HepG2 (cell line): ENCODE data around the gene P4HB. TPM values are rescaled to one million over a fixed set of nuclear protein-coding genes. Genes with fewer than 3 reads are reported as not detected.

ENCODE experiments used
- ARID3A ChIP-seq: IDR thresholded peaks from 2 replicates; pipeline ENCODE4 v1.6.1; 2012; ENCODE audit warnings: low read depth, low read length, improper control_type of control experiment
- CENPBD1 ChIP-seq: sonication (generic); formaldehyde crosslinking; IDR thresholded peaks from 2 replicates; pipeline ENCODE4 v1.8.0; 2022; ENCODE audit warnings: missing genetic modification reagents, low read depth, mild to moderate bottlenecking, borderline replicate concordance
- EED ChIP-seq: sonication (generic); formaldehyde crosslinking; IDR thresholded peaks from 2 replicates; pipeline ENCODE4 v1.5.0; 2020; ENCODE audit warnings: mild to moderate bottlenecking, missing genetic modification reagents
- FOSL2 ChIP-seq: sonication (generic); formaldehyde crosslinking; IDR thresholded peaks from 2 replicates; pipeline ENCODE4 v1.4.0; 2020; ENCODE audit warnings: missing genetic modification reagents
- GMEB1 ChIP-seq: sonication (generic); formaldehyde crosslinking; IDR thresholded peaks from 2 replicates; pipeline ENCODE4 v1.5.1; 2020; ENCODE audit warnings: missing genetic modification reagents, mild to moderate bottlenecking, borderline replicate concordance
- KAT2B ChIP-seq: fragments of 150-350 bp; IDR thresholded peaks from 2 replicates; pipeline ENCODE4 v1.6.1; 2014; ENCODE audit warnings: low read depth, low read length, borderline replicate concordance
- MAFK ChIP-seq, 2 experiments: IDR thresholded peaks in 1 of 2; conservative IDR thresholded peaks in 1 of 2; 2 replicates each; pipeline ENCODE4 v1.6.1; 2011; ENCODE audit warnings: improper control_type of control experiment in 2 of 2, low read length in 2 of 2
- MAX ChIP-seq: IDR thresholded peaks from 2 replicates; pipeline ENCODE4 v1.6.1; 2012; ENCODE audit warnings: inconsistent platforms
- MZF1 ChIP-seq: sonication (generic); formaldehyde crosslinking; IDR thresholded peaks from 2 replicates; pipeline ENCODE4 v1.8.1; 2023; ENCODE audit warnings: mild to moderate bottlenecking, missing genetic modification reagents, borderline replicate concordance
- NR2F6 ChIP-seq, 2 experiments: IDR thresholded peaks; 2 replicates each; pipeline ENCODE4 v1.6.1; 2016; ENCODE audit warnings: antibody characterized with exemption in 1 of 2, mild to moderate bottlenecking in 1 of 2
- SATB2 ChIP-seq: sonication (generic); formaldehyde crosslinking; IDR thresholded peaks from 2 replicates; pipeline ENCODE4 v1.5.0; 2020; ENCODE audit warnings: missing genetic modification reagents
- SETDB1 ChIP-seq: sonication (generic); formaldehyde crosslinking; IDR thresholded peaks from 2 replicates; pipeline ENCODE4 v1.5.1; 2020; ENCODE audit warnings: missing genetic modification reagents, mild to moderate bottlenecking, borderline replicate concordance
- STAT6 ChIP-seq: sonication (generic); formaldehyde crosslinking; IDR thresholded peaks from 2 replicates; pipeline ENCODE4 v1.4.0; 2020; ENCODE audit warnings: missing genetic modification reagents, mild to moderate bottlenecking, borderline replicate concordance
- SUZ12 ChIP-seq: fragments of 150-350 bp; IDR thresholded peaks from 2 replicates; pipeline ENCODE4 v1.6.1; 2014; ENCODE audit warnings: low read depth, low read length
- TFAP4 ChIP-seq: sonication (generic); IDR thresholded peaks from 2 replicates; pipeline ENCODE4 v1.6.1; 2016; ENCODE audit warnings: low read depth, borderline replicate concordance
- ZBTB1 ChIP-seq: sonication (generic); formaldehyde crosslinking; IDR thresholded peaks from 2 replicates; pipeline ENCODE4 v1.4.0; 2020; ENCODE audit warnings: missing genetic modification reagents, borderline replicate concordance
- ZFP82 ChIP-seq: sonication (generic); formaldehyde crosslinking; IDR thresholded peaks from 2 replicates; pipeline ENCODE4 v1.5.1; 2020; ENCODE audit warnings: mild to moderate bottlenecking, missing genetic modification reagents, borderline replicate concordance
- ZNF317 ChIP-seq: sonication (generic); formaldehyde crosslinking; IDR thresholded peaks from 2 replicates; pipeline ENCODE4 v1.5.0; 2020; ENCODE audit warnings: mild to moderate bottlenecking, missing genetic modification reagents
- ZNF333 ChIP-seq: sonication (generic); formaldehyde crosslinking; IDR thresholded peaks from 2 replicates; pipeline ENCODE4 v1.4.0; 2020; ENCODE audit warnings: mild to moderate bottlenecking, missing genetic modification reagents, borderline replicate concordance
- ZNF615 ChIP-seq: sonication (generic); formaldehyde crosslinking; IDR thresholded peaks from 2 replicates; pipeline ENCODE4 v1.5.0; 2020; ENCODE audit warnings: mild to moderate bottlenecking, missing genetic modification reagents, borderline replicate concordance
- ZNF841 ChIP-seq: sonication (generic); formaldehyde crosslinking; IDR thresholded peaks from 2 replicates; pipeline ENCODE4 v1.8.1; 2023; ENCODE audit warnings: missing genetic modification reagents, borderline replicate concordance
- polyA plus RNA-seq, 8 experiments: library from polyadenylated mRNA; depleted of rRNA in 3 of 8; stranded (reverse) in 7 of 8; unstranded in 1 of 8; fragments of >200 nt; fragmentation: Illumina TruSeq in 4 of 8; extraction: Trizol in 4 of 8; gene quantifications; 2 replicates each; pipeline versions ENCODE4 v1.2.1 to v1.2.3, GENCODE V29; 2011 to 2016; ENCODE audit warnings: low read depth in 4 of 8, missing spikeins in 1 of 8, mixed read lengths in 1 of 8; ENCODE audit not compliant: insufficient read depth in 1 of 8
- total RNA-seq, 5 experiments: library from RNA; depleted of rRNA; stranded (reverse); fragments of >200 nt; fragmentation: Illumina TruSeq; extraction: Trizol; gene quantifications; 2 replicates each; pipeline ENCODE4 v1.2.3, GENCODE V29; 2016; ENCODE audit warnings: low read depth in 1 of 5

P4HB gene
- total and polyA plus RNA-seq, 2 of the 13 experiments (the other 11 are each of a cell fraction or from before 2014, with no cell fraction given): 185 to 782 TPM

GRCh38 chr17:81814748-81815645 is 45.3 kb downstream of the P4HB start (continued):
- TF ChIP-seq SATB2 (no peak), KAT2B (no peak), NR2F6 (IDR thresholded peaks at IDR 0.05) (no peak), NR2F6 (CRISPR knock-in tag; IDR thresholded peaks at IDR 0.05) (0 out of 2 replicates have a peak, but pooled peaks have one; percentile 35), SETDB1 (CRISPR knock-in tag) (no peak), ZNF317 (CRISPR knock-in tag) (no peak), ARID3A (no peak), MZF1 (CRISPR knock-in tag) (no peak), STAT6 (CRISPR knock-in tag) (no peak), MAX (peak; percentile 68), ZNF333 (CRISPR knock-in tag) (no peak), SUZ12 (no peak), ZFP82 (no peak), ZNF615 (CRISPR knock-in tag) (no peak), FOSL2 (CRISPR knock-in tag) (peak; percentile 95), MAFK (conservative IDR thresholded peaks at IDR 0.05 in 1 of 2, IDR thresholded peaks at IDR 0.05 in 1 of 2; ENCODE audit: low read length in 2 of 2) (no peak), ZBTB1 (CRISPR knock-in tag) (no peak), CENPBD1 (CRISPR knock-in tag) (no peak), GMEB1 (CRISPR knock-in tag) (no peak), ZNF841 (no peak), TFAP4 (no peak), EED (CRISPR knock-in tag) (0 out of 2 replicates have a peak, but pooled peaks have one; percentile 35)
